Measurements from ENCODE around the gene PLPPR5. TPM values are rescaled to one million over a fixed set of nuclear protein-coding genes. Genes with fewer than 3 reads are reported as not detected.

PLPPR5 gene
- total RNA-seq, 4 donors from 2014 or later: not detected

DNA sequence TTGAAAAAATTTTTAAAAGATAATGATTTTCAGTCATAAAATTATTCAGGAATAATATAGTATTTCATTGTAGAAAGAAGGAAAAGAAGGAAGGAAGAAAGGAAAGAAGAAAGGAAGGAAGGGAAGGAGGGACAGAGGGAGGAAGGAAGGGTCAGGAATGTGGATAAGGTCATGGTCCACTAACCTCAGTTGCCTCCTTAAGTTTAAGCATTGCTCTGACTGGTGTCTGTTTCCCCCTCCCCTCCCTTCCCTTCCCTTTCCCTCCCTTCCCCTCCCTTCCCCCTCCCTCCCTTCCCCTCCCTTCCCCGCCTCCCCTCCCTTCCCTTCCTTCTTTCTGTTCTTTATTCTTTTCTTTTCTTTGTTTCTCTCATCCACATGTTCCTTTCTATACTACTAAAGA lies 95.7 kb downstream of the PLPPR5 start:
- Histone ChIP-seq H3K9me3 (no peaks in the 10 kb centered on the region), H3K4me3 (no peak overlapping the region), H3K4me1 (no peaks in the 10 kb centered on the region), H3K27ac (no peak overlapping the region), H3K27me3 (no peaks in the 10 kb centered on the region), H3K36me3 (no peaks in the 10 kb centered on the region)
- intact Hi-C loops (cut with DNase I): no loop called here
- DNase-seq: no peak
- WGBS, 2 donors: 75% methylated on average over 1 of the region's 1 CpG
- TF ChIP-seq, protein P1, sequence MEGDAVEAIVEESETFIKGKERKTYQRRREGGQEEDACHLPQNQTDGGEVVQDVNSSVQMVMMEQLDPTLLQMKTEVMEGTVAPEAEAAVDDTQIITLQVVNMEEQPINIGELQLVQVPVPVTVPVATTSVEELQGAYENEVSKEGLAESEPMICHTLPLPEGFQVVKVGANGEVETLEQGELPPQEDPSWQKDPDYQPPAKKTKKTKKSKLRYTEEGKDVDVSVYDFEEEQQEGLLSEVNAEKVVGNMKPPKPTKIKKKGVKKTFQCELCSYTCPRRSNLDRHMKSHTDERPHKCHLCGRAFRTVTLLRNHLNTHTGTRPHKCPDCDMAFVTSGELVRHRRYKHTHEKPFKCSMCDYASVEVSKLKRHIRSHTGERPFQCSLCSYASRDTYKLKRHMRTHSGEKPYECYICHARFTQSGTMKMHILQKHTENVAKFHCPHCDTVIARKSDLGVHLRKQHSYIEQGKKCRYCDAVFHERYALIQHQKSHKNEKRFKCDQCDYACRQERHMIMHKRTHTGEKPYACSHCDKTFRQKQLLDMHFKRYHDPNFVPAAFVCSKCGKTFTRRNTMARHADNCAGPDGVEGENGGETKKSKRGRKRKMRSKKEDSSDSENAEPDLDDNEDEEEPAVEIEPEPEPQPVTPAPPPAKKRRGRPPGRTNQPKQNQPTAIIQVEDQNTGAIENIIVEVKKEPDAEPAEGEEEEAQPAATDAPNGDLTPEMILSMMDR (IDR thresholded peaks at IDR 0.05): no peak
- no peak for TF ChIP-seq POLR2A (IDR thresholded peaks at IDR 0.05)

DNA sequence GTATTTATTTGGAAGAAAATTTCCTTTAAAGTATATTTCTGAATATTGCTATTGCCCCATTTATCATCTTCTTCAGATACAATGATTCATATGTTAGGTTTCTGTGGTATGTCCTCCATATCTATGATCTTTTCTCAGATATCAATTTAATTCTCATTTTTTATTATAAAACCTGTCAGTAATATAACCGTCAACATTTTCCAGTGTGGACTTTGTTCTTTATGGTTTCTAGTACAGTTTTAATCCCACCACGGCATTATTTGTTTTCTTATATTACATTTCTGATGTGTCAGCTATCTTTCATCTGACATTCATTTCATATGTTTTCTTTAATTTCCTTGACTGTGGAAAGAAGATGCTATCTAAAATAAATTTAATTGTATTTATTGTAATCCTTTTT lies 97.9 kb downstream of the PLPPR5 start:
- intact Hi-C loops (cut with DNase I): no loop called here
- no peak overlapping the region for H3K4me3 ChIP-seq
- H3K9me3 ChIP-seq: no peaks in the 10 kb centered on the region
- no peaks in the 10 kb centered on the region for H3K36me3 ChIP-seq
- no peaks in the 10 kb centered on the region for H3K4me1 ChIP-seq
- no peaks in the 10 kb centered on the region for H3K27me3 ChIP-seq
- no peak overlapping the region for H3K27ac ChIP-seq
- DNase-seq: no peak
- WGBS, 2 donors: 36 to 81% methylated on average over 2 of the region's 2 CpGs
- TF ChIP-seq POLR2A (IDR thresholded peaks at IDR 0.05): no peak
- TF ChIP-seq, protein P1 (IDR thresholded peaks at IDR 0.05): no peak

DNA sequence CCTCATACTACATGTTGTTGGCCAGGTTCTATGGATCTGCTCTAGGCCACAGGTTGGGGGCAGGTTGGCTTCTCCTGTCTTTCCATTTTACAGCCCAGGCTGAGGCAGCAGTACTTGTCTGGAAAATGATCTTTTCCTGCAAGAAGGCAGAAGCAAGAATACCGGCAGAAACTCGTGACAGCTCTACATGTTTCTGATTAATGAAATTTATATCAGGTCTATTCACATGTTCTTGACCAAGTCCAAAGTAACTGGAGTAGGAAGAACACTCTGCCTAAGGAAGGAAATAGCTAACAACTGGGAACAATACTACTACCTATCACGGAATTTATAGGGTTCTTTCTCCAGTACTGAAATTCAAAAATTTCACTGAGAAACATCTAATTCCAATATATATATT lies 98.3 kb downstream of the PLPPR5 start:
- intact Hi-C loops (cut with DNase I): no loop called here
- no peak for TF ChIP-seq POLR2A (IDR thresholded peaks at IDR 0.05)
- TF ChIP-seq, protein P1 (IDR thresholded peaks at IDR 0.05): no peak
- Histone ChIP-seq H3K27ac (no peak overlapping the region), H3K4me1 (no peaks in the 10 kb centered on the region), H3K27me3 (no peaks in the 10 kb centered on the region), H3K36me3 (no peaks in the 10 kb centered on the region), H3K4me3 (no peak overlapping the region), H3K9me3 (no peaks in the 10 kb centered on the region)
- no peak for DNase-seq
- WGBS, 2 donors: 76% methylated on average over 3 of the region's 3 CpGs

DNA sequence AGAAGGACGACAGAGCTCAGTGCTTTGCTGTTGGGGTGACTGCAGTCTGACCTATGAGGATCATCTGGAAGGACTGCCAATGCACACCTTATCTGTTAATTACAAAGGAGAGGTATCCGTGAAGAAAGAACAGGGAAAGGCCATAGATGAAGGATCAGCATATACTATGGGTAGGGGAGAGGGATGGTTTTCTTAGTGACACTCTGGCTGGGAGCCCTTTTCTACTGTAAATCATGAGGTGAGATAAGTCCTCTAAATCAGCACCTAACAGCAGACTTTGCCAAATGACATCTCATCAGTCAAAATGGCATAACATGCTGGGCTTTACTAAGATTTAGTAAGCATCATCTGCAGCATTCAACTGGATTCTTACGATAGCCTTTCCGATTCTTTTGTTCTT lies 100.0 kb downstream of the PLPPR5 start:
- no peaks in the 10 kb centered on the region for H3K4me1 ChIP-seq
- intact Hi-C loops (cut with DNase I): no loop called here
- H3K27me3 ChIP-seq: no peaks in the 10 kb centered on the region
- TF ChIP-seq POLR2A (IDR thresholded peaks at IDR 0.05): no peak
- TF ChIP-seq, protein P1 (IDR thresholded peaks at IDR 0.05): no peak
- DNase-seq: no peak
- H3K9me3 ChIP-seq: no peaks in the 10 kb centered on the region
- WGBS, 2 donors: 50 to 76% methylated on average over 4 of the region's 4 CpGs
- H3K27ac ChIP-seq: no peak overlapping the region
- no peak overlapping the region for H3K4me3 ChIP-seq
- H3K36me3 ChIP-seq: no peaks in the 10 kb centered on the region

DNA sequence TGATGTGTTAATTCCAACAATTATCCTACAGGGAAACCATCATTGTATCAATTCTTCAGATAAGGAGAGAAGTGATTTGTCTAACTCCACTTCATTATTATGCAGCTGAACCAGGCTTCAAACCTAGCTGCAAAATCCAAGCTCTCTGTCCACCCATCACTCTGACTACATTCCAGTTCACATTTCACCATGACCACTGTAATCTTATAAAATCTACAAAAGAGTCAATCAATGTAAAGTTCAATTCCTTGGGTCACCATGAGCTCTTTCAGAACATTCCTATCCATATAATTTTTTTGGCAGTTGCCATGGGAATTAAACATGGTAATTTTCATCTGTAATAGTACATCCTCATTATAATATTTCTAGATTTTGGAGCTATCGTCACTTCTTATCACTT lies 100.9 kb downstream of the PLPPR5 start:
- H3K9me3 ChIP-seq: no peaks in the 10 kb centered on the region
- no peak overlapping the region for H3K4me3 ChIP-seq
- no peak for DNase-seq
- intact Hi-C loops (cut with DNase I): no loop called here
- H3K27me3 ChIP-seq: no peaks in the 10 kb centered on the region
- no peak overlapping the region for H3K27ac ChIP-seq
- TF ChIP-seq POLR2A (IDR thresholded peaks at IDR 0.05): no peak
- TF ChIP-seq, protein P1 (IDR thresholded peaks at IDR 0.05): no peak
- no peaks in the 10 kb centered on the region for H3K4me1 ChIP-seq
- WGBS, 2 donors: 90 to 91% methylated on average over 1 of the region's 1 CpG
- no peaks in the 10 kb centered on the region for H3K36me3 ChIP-seq
